ENCODE results near the gene TXNRD2.

GRCh38 chr22:19937616-19938473 lies 3.8 kb downstream of the TXNRD2 start:
- no peak for TF ChIP-seq CTCF (IDR thresholded peaks at IDR 0.05; ENCODE audit: low read depth, low read length)
- TF ChIP-seq EZH2phosphoT487 (IDR thresholded peaks at IDR 0.05; ENCODE audit: low read depth), result no peak
